Parathyroid adenoma (tissue), 2 donors: ENCODE measurements around the gene CTU2.

Experiments used
- H2AFZ ChIP-seq: fragments of 300-600 bp; sonication (generic); one replicate; pipeline ENCODE4 v1.7.0; 2017; ENCODE audit warnings: antibody characterized with exemption, mild to moderate bottlenecking
- H3K27ac ChIP-seq: fragments of 300-600 bp; sonication (generic); one replicate; pipeline ENCODE4 v1.7.0; 2017
- H3K27me3 ChIP-seq: fragments of 300-600 bp; sonication (generic); one replicate; pipeline ENCODE4 v1.7.0; 2017; ENCODE audit warnings: low read length; ENCODE audit not compliant: control insufficient read depth, insufficient read depth
- H3K36me3 ChIP-seq: fragments of 300-600 bp; sonication (generic); one replicate; pipeline ENCODE4 v1.7.0; 2017; ENCODE audit warnings: low read length; ENCODE audit not compliant: control insufficient read depth, insufficient read depth
- H3K4me1 ChIP-seq: fragments of 300-600 bp; sonication (generic); one replicate; pipeline ENCODE4 v1.7.0; 2017; ENCODE audit warnings: control low read depth
- H3K4me2 ChIP-seq: fragments of 300-600 bp; sonication (generic); one replicate; pipeline ENCODE4 v1.7.0; 2017; ENCODE audit warnings: low read length
- H3K4me3 ChIP-seq: fragments of 300-600 bp; sonication (generic); one replicate; pipeline ENCODE4 v1.7.0; 2017; ENCODE audit warnings: low read depth, low read length
- H3K79me2 ChIP-seq: fragments of 300-600 bp; sonication (generic); one replicate; pipeline ENCODE4 v1.7.0; 2017; ENCODE audit warnings: control low read depth
- H3K9ac ChIP-seq: fragments of 300-600 bp; sonication (generic); one replicate; pipeline ENCODE4 v1.7.0; 2017; ENCODE audit warnings: mild to moderate bottlenecking
- H3K9me3 ChIP-seq: fragments of 300-600 bp; sonication (generic); one replicate; pipeline ENCODE4 v1.7.0; 2017; ENCODE audit warnings: low read length; ENCODE audit not compliant: control insufficient read depth
- TF ChIP-seq, protein P1 (sequence below): fragments of 300-600 bp; sonication (generic); IDR thresholded peaks from one replicate; pipeline ENCODE4 v1.7.0; 2017; ENCODE audit warnings: antibody characterized with exemption, mild to moderate bottlenecking
- donor health status: primary hyperparathyroidism.

CTU2 gene

DNA sequence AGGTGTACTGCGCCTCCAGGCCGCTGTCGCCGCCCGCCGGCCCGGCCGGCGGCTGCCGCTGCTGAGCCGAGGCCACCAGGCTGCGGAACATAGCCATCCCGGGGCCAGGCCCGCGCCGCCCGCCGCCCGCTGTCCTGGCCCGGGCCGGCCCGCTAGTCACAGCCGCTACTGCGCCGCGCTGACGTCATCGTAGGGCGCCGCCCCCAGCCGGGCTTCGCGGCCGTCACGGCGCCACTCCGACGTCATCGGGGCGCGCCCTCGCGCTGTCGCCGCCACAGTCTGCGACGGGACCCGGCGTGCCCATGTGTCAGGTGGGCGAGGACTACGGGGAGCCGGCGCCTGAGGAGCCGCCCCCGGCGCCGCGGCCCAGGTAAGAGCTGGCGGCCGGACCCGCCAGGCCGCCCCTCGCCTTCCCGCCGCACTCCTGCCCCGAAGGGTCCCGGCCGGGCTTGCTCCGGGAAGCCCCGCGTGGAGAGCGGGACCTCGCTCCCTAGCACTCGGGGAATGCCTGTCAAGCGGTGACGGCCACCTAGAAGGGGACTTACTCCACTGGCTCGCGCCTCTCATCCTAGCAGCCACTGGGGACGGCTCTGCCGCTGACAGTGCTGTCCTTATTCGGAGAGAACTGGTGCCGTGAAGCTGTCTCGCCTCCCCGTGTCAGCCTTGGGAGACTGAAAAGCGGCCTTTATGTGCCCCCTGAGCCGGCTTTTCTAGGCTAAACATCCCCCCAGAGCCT, at the start of gene CTU2, which contains the start of gene RNF166:
Gene CTU2 (plus strand): TSS at position 275 of the 736 bp plus-strand sequence. CDS start 28 bp downstream, at position 303.
Gene RNF166 (minus strand): TSS at position 180 of the 736 bp plus-strand sequence. CDS start 83 bp downstream, at position 97.
- Histone ChIP-seq H3K79me2 (peaks cover 18% of the 10 kb centered on the region), H3K27ac (peak within 1 kb of the TSS; percentile 60), H3K4me1 (peaks cover 10% of the 10 kb centered on the region), H3K36me3 (no peaks in the 10 kb centered on the region), H3K9me3 (no peaks in the 10 kb centered on the region), H3K9ac (peak within 1 kb of the TSS; percentile 64), H2AFZ (peak within 1 kb of the TSS; percentile 94), H3K4me3 (peak within 1 kb of the TSS; percentile 86), H3K27me3 (no peaks in the 10 kb centered on the region), H3K4me2 (peak within 1 kb of the TSS; percentile 92)
- TF ChIP-seq, protein P1, sequence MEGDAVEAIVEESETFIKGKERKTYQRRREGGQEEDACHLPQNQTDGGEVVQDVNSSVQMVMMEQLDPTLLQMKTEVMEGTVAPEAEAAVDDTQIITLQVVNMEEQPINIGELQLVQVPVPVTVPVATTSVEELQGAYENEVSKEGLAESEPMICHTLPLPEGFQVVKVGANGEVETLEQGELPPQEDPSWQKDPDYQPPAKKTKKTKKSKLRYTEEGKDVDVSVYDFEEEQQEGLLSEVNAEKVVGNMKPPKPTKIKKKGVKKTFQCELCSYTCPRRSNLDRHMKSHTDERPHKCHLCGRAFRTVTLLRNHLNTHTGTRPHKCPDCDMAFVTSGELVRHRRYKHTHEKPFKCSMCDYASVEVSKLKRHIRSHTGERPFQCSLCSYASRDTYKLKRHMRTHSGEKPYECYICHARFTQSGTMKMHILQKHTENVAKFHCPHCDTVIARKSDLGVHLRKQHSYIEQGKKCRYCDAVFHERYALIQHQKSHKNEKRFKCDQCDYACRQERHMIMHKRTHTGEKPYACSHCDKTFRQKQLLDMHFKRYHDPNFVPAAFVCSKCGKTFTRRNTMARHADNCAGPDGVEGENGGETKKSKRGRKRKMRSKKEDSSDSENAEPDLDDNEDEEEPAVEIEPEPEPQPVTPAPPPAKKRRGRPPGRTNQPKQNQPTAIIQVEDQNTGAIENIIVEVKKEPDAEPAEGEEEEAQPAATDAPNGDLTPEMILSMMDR, result no peak

GRCh38 chr16:88657371-88657770, 48.9 kb upstream of the CTU2 start:
- Histone ChIP-seq H3K4me3 (no peak overlapping the region), H3K79me2 (no peaks in the 10 kb centered on the region), H3K9ac (no peak overlapping the region), H3K4me2 (no peak overlapping the region), H3K27me3 (no peaks in the 10 kb centered on the region), H3K36me3 (no peaks in the 10 kb centered on the region), H3K9me3 (no peaks in the 10 kb centered on the region), H2AFZ (no peak overlapping the region), H3K4me1 (no peaks in the 10 kb centered on the region), H3K27ac (no peak overlapping the region)
- TF ChIP-seq, protein P1, result no peak

DNA sequence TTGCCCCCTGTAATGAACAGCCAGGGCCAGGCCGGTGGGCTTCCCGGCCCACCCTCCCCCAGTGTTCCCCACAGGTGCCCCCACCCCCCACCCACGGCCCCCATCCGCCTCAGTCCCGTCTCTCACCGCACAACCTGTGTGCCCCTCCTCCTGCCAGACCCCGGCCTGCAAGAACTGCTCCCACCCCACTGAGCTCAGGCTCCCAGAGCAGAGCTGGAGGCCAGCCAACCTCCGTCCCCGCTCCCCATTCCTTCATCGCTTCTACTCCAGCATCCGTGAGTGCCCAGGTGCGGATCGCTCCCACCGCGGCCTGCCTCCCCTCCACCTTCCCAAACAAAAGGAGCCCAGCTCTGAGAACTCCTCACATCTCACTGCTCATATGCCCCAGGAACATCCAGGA, 47.6 kb upstream of the CTU2 start:
- Histone ChIP-seq H3K27ac (no peak overlapping the region), H3K9ac (no peak overlapping the region), H3K4me1 (no peaks in the 10 kb centered on the region), H3K4me3 (no peak overlapping the region), H3K9me3 (no peaks in the 10 kb centered on the region), H3K27me3 (no peaks in the 10 kb centered on the region), H3K36me3 (no peaks in the 10 kb centered on the region), H3K4me2 (no peak overlapping the region), H3K79me2 (no peaks in the 10 kb centered on the region), H2AFZ (no peak overlapping the region)
- TF ChIP-seq, protein P1, result no peak

- Histone ChIP-seq H3K27me3 (no peaks in the 10 kb centered on the region), H3K4me3 (no peak overlapping the region), H3K9me3 (no peaks in the 10 kb centered on the region), H3K4me1 (peaks cover 3% of the 10 kb centered on the region), H3K4me2 (no peak overlapping the region), H3K79me2 (no peaks in the 10 kb centered on the region), H3K36me3 (no peaks in the 10 kb centered on the region), H3K27ac (no peak overlapping the region), H3K9ac (no peak overlapping the region), H2AFZ (no peak overlapping the region)
- TF ChIP-seq, protein P1, result no peak
These were observed 47.1 kb upstream of the CTU2 start for GRCh38 chr16:88659160-88659559.

DNA sequence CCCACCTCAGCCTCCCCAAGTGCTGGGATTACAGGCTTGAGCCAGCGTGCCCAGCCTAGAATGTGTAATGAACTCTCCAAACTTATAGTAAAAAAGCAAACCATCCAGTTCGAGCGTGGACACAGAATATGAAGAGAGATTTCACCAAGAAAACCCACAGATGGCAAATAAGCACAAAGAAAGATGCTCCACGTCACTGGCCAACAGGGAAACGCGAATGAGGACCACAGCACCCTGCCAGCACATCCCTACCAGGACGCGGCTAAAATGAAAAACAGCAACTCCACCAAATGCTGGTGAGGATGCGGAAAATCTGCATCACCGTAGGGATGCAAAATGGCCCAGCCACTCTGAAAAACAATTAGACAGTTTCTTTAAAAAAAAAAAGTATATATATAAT, 44.8 kb upstream of the CTU2 start:
- H3K36me3 ChIP-seq, result no peaks in the 10 kb centered on the region
- H2AFZ ChIP-seq, result no peak overlapping the region
- H3K27me3 ChIP-seq, result no peaks in the 10 kb centered on the region
- peaks cover 4% of the 10 kb centered on the region for H3K4me1 ChIP-seq
- no peaks in the 10 kb centered on the region for H3K9me3 ChIP-seq
- TF ChIP-seq, protein P1, result no peak
- H3K27ac ChIP-seq, result no peak overlapping the region
- H3K4me2 ChIP-seq, result no peak overlapping the region
- no peak overlapping the region for H3K9ac ChIP-seq
- no peak overlapping the region for H3K4me3 ChIP-seq
- no peaks in the 10 kb centered on the region for H3K79me2 ChIP-seq
